GM18867 (cell line): ENCODE data around the gene RAP1GAP2.
"Not testable (repeated sequence)": the region's sequence is repeated elsewhere in the genome, so short reads cannot be mapped to it uniquely, and the experiment has no call there.

ENCODE experiments used
- ATAC-seq: cut with Tn5 transposase; IDR thresholded peaks from one replicate; pipeline ENCODE4 v1.9.1; 2021; ENCODE audit warnings: mild to moderate bottlenecking, moderate library complexity; ENCODE audit not compliant: unreplicated experiment

The RAP1GAP2 gene

DNA sequence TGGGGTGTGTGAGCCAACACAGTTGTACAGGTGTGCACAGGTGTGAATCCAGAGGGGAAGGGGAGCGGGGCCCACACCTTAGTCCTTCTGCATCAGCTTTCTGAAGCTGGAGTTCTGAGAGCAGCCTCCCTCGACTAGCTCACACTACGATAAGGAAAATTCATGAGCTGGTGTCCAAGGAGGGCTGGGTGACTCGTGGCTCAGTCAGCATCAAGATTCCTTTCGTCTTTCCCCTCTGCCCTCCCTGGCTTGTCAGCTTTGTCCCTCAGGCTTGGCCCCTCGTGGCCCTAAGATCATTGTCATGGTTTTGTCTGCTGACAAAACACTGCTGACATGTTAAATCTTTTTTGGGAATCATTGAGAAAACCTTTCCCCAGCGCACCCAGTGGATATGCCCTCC is 219.7 kb downstream of the RAP1GAP2 start:
- no peak for ATAC-seq

- no peak for ATAC-seq
Observed at GRCh38 chr17:3017936-3018335, 221.7 kb downstream of the RAP1GAP2 start.

DNA sequence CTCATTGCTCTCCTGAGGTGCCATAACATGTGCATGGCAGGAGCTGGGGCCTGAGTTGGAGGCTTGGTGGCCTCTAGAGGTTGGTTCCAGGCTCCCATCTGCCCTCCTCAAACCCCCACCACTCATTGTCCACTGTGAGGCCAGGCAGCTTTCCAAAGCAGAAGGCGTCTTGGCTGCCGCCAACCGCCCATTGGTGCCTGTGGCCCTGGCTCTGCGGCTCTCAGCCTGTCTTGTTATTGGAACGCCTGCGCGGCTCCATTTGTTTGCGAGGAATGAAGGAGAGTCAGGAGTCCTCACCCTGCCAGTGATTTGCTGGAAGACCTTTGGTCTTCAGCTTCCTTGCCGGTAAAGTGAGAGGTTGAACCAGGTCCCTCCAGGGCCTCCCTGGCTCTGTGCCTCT is 223.5 kb downstream of the RAP1GAP2 start:
- no peak for ATAC-seq

DNA sequence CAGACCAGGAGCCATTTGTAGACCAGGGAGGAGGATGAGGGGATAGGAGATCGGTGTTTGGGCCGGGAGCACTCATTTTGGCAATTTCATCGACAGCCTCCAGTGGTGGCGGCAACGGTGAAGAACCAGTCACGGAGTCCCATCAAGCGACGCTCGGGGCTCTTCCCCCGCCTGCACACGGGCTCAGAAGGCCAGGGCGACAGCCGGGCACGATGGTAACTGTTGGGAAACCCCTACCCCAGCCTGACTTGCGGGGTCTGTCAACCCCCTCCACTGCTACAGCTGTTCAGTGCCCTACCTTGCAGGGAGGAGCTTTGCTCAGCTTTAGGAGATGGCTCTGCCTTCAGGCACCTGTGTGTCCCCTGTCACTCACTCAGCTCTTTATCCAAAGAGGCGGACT is 224.1 kb downstream of the RAP1GAP2 start:
- no peak for ATAC-seq

DNA sequence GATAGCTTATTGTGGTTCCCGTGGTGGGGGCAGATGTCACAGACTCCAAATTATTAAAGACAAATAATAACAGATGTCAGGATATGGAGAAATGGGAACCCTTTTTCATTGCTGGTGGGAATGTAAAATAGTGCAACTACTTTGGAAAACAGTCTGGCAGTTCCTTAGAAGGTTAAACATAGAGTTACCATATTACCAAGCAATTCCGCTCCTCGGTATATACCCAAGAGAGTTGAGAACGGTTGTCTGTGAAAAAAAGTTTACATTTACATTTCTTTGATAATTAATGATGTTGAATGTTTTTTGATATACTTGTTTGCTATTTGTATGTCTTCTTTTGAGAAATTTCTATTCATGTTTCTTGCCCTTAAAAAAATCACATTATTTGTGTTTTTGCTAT is 226.0 kb downstream of the RAP1GAP2 start:
- no peak for ATAC-seq

DNA sequence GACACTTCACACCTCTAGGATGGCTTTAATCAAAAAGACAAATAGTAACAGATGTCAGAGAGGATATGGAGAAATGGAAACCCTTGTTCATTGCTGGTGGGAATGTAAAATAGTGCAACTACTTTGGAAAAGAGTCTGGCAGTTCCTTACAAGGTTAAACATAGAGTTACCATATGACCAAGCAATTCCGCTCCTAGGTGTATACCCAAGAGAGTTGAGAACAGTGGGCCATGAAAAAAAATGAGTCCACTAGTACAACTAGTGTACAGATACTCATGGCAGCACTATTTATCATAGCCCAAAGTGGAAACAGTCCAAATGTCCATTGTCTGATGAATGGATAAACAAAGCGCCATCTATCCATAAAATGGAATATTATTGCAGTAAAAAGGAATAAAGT is 228.1 kb downstream of the RAP1GAP2 start:
- no peak for ATAC-seq

DNA sequence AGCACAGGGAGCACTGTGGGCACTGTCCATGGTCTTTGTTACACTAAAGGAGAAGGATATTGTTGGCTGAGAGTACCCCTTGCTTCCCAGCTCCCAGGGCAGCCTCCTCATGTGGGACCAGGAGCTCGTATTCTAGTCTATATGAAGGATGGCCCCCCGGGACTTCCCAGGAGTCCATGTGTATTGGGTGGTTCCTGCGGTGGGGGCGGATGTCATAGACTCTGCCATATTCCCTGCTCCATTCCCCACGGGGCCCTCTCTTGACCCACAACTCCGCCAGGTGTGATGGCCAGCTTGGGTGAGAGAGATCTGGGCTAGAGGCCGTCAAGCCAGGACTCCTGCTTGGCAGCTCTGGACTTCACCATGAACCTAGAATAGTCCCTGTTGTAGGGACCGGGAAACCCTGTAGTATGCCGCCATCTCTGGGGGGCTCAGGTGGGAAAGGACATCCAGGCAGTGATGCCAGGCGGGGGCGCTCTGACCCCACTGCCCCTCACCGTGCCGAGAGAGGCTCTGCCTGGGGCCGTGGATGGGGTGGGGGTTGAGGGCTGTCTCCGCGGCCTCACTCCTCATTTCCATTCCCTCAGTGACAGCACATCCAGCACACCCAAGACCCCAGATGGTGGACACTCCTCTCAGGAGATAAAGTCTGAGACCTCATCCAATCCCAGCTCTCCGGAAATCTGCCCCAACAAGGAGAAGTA is 229.3 kb downstream of the RAP1GAP2 start:
- no peak for ATAC-seq

DNA sequence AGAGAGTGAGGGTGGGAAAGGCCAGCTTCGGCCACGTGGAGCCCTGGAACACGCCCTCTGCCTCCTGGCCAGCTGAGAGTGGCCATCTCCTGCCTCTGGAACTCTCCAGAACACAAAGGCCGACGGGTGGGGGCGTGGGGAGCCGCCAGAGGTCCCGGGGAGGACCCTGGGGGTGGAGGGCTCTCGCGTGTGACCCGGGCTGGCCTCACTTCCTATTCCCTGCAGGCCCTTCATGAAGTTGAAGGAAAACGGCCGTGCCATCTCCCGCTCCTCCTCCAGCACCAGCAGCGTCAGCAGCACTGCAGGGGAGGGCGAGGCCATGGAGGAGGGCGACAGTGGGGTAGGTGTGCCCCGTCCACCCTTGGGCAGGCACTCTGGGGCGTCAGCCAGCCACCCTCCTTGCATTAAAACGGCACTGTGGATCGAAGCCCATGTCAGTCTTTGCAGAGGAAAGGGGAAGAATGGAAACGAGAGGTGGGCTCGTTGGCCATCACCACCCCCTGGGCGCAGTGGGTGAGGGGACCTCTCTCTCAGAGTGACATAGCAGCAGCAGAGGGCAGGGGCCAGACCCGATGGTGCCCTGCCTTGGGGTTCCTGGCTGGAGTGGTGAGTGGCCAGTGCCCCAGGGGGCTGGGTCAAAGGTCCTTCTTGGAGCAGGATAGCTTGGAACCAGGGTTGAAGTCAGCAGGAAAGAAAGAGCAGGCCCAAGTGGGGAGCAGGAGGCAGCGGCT is 230.1 kb downstream of the RAP1GAP2 start:
- ATAC-seq: no peak

DNA sequence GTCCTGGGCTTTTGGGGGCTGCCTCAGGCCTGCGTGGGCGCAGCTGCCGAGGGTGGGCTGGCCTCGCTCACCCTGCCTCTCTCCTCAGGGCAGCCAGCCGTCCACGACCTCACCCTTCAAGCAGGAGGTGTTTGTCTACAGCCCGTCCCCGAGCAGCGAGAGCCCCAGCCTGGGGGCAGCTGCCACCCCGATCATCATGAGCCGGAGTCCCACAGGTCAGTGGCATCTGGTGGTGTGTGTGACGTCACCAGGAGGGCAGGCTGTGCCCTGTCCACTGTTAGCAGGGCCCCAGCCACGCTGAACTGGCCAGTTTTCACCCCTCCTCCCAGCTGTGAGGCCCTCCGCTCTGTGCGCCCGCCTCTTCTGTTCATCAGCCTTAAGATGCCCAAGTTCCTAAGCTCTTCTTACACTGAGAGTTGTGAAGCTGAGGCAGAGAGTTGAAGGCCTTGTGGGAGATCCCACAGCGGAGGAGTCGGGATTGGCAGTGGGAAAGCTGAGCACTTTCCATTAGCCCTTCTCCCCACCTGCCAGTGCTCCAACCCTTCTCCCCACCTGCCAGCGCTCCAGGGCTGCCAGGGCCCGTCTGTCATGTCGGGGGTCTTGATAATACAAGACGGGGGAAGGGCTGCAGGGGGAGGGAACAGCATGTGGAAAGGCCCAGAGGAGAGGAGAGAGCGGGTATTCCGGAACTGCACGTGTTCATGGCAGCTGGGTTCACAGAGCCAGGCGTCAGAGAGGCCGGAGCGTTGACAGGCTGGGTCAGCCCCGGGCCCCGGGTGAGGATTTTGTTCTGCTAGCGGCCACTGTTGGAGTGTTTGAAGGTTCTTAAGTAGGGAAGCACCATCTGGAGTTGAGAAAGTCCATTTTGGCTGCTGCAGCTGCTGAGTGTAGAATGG is 230.9 kb downstream of the RAP1GAP2 start:
- no peak for ATAC-seq

DNA sequence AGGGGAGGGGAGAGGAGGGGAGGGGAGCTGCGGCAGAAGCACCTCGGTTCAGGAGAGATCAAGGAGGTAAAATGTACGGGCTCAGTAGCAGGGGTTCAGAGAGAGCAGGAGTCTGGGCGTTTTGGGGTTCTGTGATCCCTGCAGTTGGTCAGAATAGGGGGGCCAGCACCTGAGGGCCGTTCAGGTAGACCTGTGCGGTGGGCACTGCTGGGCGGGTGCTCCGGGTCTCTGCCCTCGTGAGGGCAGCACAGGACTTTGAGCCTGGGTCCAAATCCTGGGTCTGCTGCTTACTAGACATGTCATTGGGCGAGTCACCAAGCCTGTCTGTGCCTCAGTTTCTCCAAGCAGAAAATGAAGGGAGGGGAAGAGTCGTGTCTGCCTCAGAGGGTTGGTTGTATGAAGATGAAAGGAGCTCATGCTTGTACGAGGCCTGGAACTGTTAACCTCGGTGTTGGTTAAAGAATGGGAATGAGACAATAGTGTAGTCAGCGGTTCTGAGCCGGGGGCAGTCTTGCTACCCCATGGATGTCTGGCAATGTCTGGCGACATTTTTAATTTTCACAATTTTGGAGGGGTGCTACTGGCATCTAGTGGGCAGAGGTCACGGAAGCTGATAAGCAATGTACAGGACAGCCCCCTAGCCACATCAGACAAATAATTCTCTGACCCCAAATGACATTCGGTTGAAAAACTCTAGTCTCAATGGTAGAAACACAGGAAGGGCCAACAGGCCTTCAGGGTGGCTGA is 231.7 kb downstream of the RAP1GAP2 start:
- no peak for ATAC-seq

- ATAC-seq: no peak
Observed at GRCh38 chr17:3029213-3029913, 233.1 kb downstream of the RAP1GAP2 start.

GRCh38 chr17:3030096-3030495 is 233.9 kb downstream of the RAP1GAP2 start:
- ATAC-seq: no peak

DNA sequence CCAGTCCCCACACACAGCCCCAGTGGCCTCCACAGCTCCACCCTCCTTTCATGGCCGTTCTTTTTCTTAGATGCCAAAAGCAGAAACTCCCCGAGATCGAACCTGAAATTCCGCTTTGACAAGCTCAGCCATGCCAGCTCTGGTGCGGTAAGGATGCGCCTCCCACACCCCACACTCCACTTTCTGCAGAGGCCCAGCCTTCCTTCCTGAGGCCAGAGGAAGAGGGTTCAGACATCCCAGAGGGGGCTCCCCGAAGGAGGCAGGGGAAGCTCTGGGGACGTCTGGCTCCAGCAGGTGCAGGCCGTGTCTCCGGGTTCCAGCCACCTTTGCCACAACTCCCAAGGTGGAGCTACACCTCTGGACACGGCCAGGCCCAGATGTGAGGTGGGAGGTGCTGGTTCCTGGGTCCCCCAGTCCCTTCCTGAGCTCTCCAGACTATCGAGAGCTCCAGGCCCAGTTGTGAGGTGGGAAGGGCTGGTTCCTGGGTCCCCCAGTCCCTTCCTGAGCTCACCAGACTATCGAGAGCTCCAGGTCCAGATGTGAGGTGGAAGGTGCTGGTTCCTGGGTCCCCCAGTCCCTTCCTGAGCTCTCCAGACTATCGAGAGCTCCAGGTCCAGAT is 234.7 kb downstream of the RAP1GAP2 start:
- not testable (repeated sequence) for ATAC-seq

GRCh38 chr17:3032258-3033247 is 236.3 kb downstream of the RAP1GAP2 start:
- no peak for ATAC-seq

GRCh38 chr17:3033248-3033640 is 237.0 kb downstream of the RAP1GAP2 start:
- no peak for ATAC-seq

- no peak for ATAC-seq
Observed at GRCh38 chr17:3033741-3034577, 237.7 kb downstream of the RAP1GAP2 start.

DNA sequence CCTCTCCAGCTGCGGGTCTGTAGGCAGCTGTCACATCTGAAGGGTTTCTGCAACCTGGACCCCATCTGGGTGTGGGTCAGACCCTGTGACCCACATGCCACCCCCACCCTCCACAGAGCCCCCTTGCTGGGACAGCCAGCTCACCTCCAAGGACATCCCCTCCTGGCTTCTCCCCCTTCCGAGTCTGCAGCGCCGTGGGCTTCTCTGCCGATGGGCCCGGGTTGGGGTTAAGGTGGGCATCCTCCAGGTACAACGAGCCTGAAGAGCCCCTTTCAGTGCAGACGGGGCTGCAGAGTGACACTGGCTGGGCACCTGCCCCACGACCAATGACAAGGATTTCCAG is 238.3 kb downstream of the RAP1GAP2 start:
- ATAC-seq: no peak
